ENCODE results near the gene MTERF4.
"Not testable (repeated sequence)": the region's sequence is repeated elsewhere in the genome, so short reads cannot be mapped to it uniquely, and the experiment has no call there.

MTERF4 gene

GRCh38 chr2:241112046-241112445, 10.0 kb upstream of the MTERF4 start:
- in situ Hi-C loops (cut with HindIII; ENCODE audit: low sequenced_read_pairs): loop anchor here (10.0 kb wide), 1 partner anchor 267 kb away; no protein-coding TSS in a partner anchor

GRCh38 chr2:241111440-241111805, 9.3 kb upstream of the MTERF4 start:
- in situ Hi-C loops (cut with HindIII; ENCODE audit: low sequenced_read_pairs): loop anchor here (10.0 kb wide), 1 partner anchor 267 kb away; no protein-coding TSS in a partner anchor

GRCh38 chr2:241110607-241111439, 8.7 kb upstream of the MTERF4 start:
- in situ Hi-C loops (cut with HindIII; ENCODE audit: low sequenced_read_pairs): loop anchor here (10.0 kb wide), 1 partner anchor 266 kb away; no protein-coding TSS in a partner anchor

GRCh38 chr2:241110089-241110606, 8.1 kb upstream of the MTERF4 start:
- in situ Hi-C loops (cut with HindIII; ENCODE audit: low sequenced_read_pairs): loop anchor here (10.0 kb wide), 1 partner anchor 265 kb away; no protein-coding TSS in a partner anchor

GRCh38 chr2:241109210-241110088, 7.4 kb upstream of the MTERF4 start:
- in situ Hi-C loops (cut with HindIII; ENCODE audit: low sequenced_read_pairs): loop anchor here (5.0 to 10.0 kb wide), 4 partner anchors 33 to 265 kb away; no protein-coding TSS in a partner anchor

GRCh38 chr2:241108271-241109209, 6.5 kb upstream of the MTERF4 start:
- in situ Hi-C loops (cut with HindIII; ENCODE audit: low sequenced_read_pairs): loop anchor here (5.0 kb wide), 3 partner anchors 34 to 99 kb away; no protein-coding TSS in a partner anchor

- in situ Hi-C loops (cut with HindIII; ENCODE audit: low sequenced_read_pairs): loop anchor here (5.0 kb wide), 3 partner anchors 35 to 100 kb away; no protein-coding TSS in a partner anchor
Observed at GRCh38 chr2:241107031-241107783, 5.1 kb upstream of the MTERF4 start.

GRCh38 chr2:241105641-241106040, 3.6 kb upstream of the MTERF4 start:
- in situ Hi-C loops (cut with HindIII; ENCODE audit: low sequenced_read_pairs): loop anchor here (5.0 kb wide), 3 partner anchors 37 to 102 kb away; no protein-coding TSS in a partner anchor

- in situ Hi-C loops (cut with HindIII; ENCODE audit: low sequenced_read_pairs): loop anchor here (5.0 kb wide), 3 partner anchors 38 to 103 kb away; no protein-coding TSS in a partner anchor
Observed at GRCh38 chr2:241104611-241105010, 2.5 kb upstream of the MTERF4 start.

- in situ Hi-C loops (cut with HindIII; ENCODE audit: low sequenced_read_pairs): no loop called here
Observed at GRCh38 chr2:241103176-241103595, 1.1 kb upstream of the MTERF4 start.

GRCh38 chr2:241099246-241099645, 2.8 kb downstream of the MTERF4 start:
- in situ Hi-C loops (cut with HindIII; ENCODE audit: low sequenced_read_pairs): no loop called here

GRCh38 chr2:241096979-241097378, 5.1 kb downstream of the MTERF4 start:
- in situ Hi-C loops (cut with HindIII; ENCODE audit: low sequenced_read_pairs): no loop called here

GRCh38 chr2:241095594-241096290, 6.3 kb downstream of the MTERF4 start:
- in situ Hi-C loops (cut with HindIII; ENCODE audit: low sequenced_read_pairs): no loop called here

GRCh38 chr2:241094924-241095420, 7.1 kb downstream of the MTERF4 start:
- in situ Hi-C loops (cut with HindIII; ENCODE audit: low sequenced_read_pairs): no loop called here

- in situ Hi-C loops (cut with HindIII; ENCODE audit: low sequenced_read_pairs): no loop called here
Observed at GRCh38 chr2:241094172-241094571, 7.9 kb downstream of the MTERF4 start.

GRCh38 chr2:241093133-241093781, 8.8 kb downstream of the MTERF4 start:
- in situ Hi-C loops (cut with HindIII; ENCODE audit: low sequenced_read_pairs): not testable (repeated sequence)

GRCh38 chr2:241092677-241093076, 9.4 kb downstream of the MTERF4 start:
- in situ Hi-C loops (cut with HindIII; ENCODE audit: low sequenced_read_pairs): no loop called here
